Stimulated activated CD8-positive, alpha-beta memory T cell treated with anti-CD3 and anti-CD28 coated beads, Interleukin-4, amount 100 ng/mL, for 48 hours (primary cell): ENCODE measurements around the gene POU5F2.

ENCODE experiments used
- DNase-seq: peaks from one replicate; pipeline ENCODE4 v3.0.0-alpha.2; 2020

The POU5F2 gene

DNA sequence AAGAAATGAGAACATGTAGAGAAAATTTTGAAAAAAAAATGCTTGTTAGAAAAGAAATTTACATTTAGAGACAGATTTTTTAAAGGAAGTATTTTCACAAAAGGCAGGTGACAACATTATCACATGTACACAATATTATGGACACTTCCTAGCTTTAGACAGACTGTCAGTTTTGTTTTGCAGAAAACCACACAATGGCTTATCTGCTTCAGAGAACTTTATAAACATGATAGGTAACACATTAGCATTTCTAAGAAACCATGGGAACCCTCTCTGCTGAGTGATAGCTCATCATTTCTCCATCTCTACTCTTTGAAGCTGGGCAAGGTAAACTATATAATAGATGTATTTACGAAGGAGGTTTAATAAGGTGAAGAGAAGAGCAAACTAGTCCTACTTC lies 25.6 kb downstream of the POU5F2 start:
- no peak for DNase-seq

GRCh38 chr5:93715327-93715726 lies 26.1 kb downstream of the POU5F2 start:
- DNase-seq: no peak

GRCh38 chr5:93708442-93708841 lies 33.0 kb downstream of the POU5F2 start:
- DNase-seq: no peak

GRCh38 chr5:93705896-93706295 lies 35.5 kb downstream of the POU5F2 start:
- no peak for DNase-seq

DNA sequence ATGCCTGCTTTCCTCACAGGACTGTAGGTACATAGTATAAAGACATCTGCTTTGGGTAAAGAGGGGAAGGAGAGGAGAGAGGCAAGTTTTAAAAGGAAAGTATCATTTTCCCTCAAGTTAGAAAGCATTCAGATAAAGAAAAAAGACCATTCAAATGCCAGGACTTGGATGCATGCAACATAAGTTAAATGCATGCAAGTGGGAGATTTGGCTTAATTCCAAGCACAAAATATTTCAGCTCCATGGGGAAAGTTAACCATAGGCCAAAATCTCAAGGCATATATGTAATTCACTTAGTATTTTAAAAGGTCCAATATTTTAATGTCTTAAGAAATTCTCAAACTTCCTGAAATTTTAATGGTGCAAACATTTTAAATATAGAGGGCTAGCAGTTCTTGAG lies 36.4 kb downstream of the POU5F2 start:
- no peak for DNase-seq

GRCh38 chr5:93691997-93692396 lies 49.4 kb downstream of the POU5F2 start:
- no peak for DNase-seq
